Adipose tissue (tissue), 3 donors: Measurements from ENCODE around the gene MAGI1. TPM values are rescaled to one million over a fixed set of nuclear protein-coding genes. Genes with fewer than 3 reads are reported as not detected.

ENCODE experiments used
- H3K27ac ChIP-seq: one replicate; pipeline ENCODE4 v1.5.1; 2013; ENCODE audit warnings: low read depth, low read length
- WGBS, 3 donors: extraction: QIAGEN DNeasy Blood & Tissue Kit; methylation state at CpG; one replicate each; pipeline ENCODE4 v1.1.7; 2013; 5-methylcytosine and 5-hydroxymethylcytosine counted together
- polyA plus RNA-seq, 3 donors: library from polyadenylated mRNA; stranded (reverse); fragments of 200-250 nt; gene quantifications; one replicate each; pipeline ENCODE4 v1.2.3, GENCODE V29; 2013
- donor health status: healthy with polysubstance abuse.
- donor health status: Bipolar disorder and iron deficiency.
- donor health status: healthy.

Gene MAGI1
- polyA plus RNA-seq, 3 donors = 8.8 to 10.5 (median 10.4) TPM

DNA sequence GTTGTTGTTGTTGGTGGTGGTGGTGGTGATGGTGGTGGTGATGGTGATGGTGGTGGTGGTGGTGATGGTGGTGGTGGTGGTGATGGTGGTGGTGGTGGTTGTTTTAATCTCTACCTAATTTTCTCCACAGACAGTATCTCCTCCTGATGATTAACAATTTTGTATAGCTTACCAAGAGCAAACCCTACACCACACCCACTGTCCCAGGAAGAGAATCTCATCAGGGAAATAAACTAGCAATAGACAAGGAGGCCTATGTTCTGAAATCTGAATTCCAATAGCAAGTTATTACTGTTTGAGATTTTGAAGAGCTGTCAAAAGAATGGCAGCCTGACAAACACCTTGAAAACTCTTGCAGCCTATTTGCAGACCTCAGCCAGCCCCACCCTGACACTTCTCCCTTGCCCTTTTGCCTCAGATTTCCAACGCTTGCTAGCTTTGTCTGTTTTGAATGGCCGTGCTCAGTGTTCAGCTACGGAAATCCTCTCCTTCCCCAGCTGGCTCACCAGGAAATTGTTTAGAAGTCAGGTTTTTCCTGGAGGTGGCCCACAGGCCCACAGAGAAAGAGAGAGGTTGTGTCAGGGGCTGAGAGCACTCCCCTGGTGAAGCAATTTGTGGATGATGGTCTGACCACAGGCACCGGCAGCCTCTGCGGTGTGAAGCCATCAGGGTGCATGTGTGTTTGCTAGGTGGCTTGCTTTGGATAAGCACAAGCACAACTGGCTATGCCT is 101.6 kb downstream of the MAGI1 start:
- no peak overlapping the region for H3K27ac ChIP-seq

DNA sequence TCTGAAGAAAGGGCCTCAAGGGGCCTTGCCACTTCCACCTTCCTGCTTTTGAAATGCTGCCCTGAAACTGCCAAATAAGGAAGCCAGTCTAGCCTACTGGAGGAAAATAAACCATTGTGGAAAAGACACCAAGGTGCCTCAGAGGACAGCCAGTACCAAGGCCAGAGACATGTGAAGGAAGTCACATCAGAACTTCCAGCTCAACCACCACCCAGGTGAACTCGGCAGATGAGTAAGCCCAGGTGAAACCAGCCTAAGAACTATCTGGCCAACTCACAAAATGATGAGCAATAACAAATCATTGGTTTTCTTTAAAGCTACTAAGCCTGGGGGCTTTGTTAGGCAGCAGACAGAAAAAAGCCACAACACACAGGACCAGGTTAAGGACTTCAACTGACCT is 103.0 kb downstream of the MAGI1 start:
- 83 to 93% (median 84%) methylated on average over 1 of the region's 1 CpG for WGBS, 3 donors
- no peak overlapping the region for H3K27ac ChIP-seq

More for the DNA sequence above, 101.6 kb downstream of the MAGI1 start:
- WGBS, 3 donors = 36 to 74% (median 37%) methylated on average over 5 of the region's 5 CpGs

DNA sequence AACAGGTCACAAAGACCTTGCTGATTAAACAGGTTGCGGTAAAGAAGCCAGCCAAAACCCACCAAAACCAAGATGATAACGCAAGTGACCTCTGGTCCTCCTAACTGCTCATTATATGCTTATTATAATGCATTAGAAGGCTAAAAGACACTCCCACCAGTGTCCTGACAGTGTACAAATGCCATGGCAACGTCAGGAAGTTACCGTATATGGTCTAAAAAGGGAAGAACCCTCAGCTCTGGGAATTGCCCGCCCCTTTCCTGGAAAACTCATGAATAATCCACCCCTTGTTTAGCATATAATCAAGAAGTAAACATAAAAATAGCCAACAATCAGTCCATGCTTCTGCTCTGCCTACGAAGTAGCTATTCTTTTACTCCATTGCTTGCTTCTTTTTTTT is 108.1 kb downstream of the MAGI1 start:
- H3K27ac ChIP-seq = no peak overlapping the region
- WGBS, 3 donors = 88 to 94% (median 93%) methylated on average over 6 of the region's 6 CpGs

DNA sequence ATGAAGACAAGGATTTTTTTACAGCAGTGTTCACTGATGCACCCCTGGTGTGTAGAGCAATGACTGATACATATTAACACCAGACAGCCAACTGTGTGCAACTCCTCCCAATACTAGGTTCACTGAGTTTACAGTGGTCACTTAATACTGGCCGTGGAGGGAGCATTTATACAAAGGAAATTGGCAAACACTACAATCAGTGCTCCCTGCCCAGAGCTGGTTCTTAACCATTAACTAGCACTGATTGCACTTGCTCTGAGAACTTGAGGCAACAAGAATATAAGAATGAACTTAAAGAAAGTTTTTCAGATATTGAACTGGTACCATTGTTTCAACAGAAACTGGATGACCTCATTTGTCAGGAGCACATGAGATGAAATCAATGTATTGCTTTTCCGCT is 110.6 kb downstream of the MAGI1 start:
- no peak overlapping the region for H3K27ac ChIP-seq
- 45 to 73% (median 61%) methylated on average over 2 of the region's 2 CpGs for WGBS, 3 donors

- 93 to 100% (median 94%) methylated on average over 1 of the region's 1 CpG for WGBS, 3 donors
These were observed 111.1 kb downstream of the MAGI1 start for GRCh38 chr3:65927576-65927975.

GRCh38 chr3:65925254-65925954 is 113.3 kb downstream of the MAGI1 start:
- WGBS, 3 donors = 62 to 83% (median 81%) methylated on average over 3 of the region's 3 CpGs
- no peak overlapping the region for H3K27ac ChIP-seq

More at GRCh38 chr3:65927576-65927975, 111.1 kb downstream of the MAGI1 start:
- no peak overlapping the region for H3K27ac ChIP-seq

DNA sequence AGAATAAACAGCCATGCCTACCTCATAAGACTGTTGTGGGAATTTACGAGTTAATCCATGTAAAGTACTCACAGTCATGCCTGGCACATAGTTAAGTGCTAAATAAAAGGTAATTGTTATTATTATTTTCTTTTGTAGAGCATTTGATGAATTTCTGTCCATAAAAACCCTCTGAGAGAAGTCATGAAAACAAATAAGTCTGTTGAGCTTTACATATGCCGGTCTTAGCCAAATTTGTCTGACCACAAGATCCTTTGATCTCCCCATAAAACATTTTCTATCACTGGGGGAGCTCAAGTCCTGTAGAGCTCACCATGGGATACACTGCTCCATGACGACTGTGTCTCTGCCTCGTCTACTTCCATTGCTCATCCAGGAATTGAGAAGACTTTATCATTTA is 114.0 kb downstream of the MAGI1 start:
- no peak overlapping the region for H3K27ac ChIP-seq

GRCh38 chr3:65922441-65922840 is 116.3 kb downstream of the MAGI1 start:
- WGBS, 3 donors = 93 to 100% (median 93%) methylated on average over 2 of the region's 2 CpGs
- H3K27ac ChIP-seq = no peak overlapping the region

More for the DNA sequence above, 114.0 kb downstream of the MAGI1 start:
- WGBS, 3 donors = 74 to 81% (median 77%) methylated on average over 4 of the region's 4 CpGs

DNA sequence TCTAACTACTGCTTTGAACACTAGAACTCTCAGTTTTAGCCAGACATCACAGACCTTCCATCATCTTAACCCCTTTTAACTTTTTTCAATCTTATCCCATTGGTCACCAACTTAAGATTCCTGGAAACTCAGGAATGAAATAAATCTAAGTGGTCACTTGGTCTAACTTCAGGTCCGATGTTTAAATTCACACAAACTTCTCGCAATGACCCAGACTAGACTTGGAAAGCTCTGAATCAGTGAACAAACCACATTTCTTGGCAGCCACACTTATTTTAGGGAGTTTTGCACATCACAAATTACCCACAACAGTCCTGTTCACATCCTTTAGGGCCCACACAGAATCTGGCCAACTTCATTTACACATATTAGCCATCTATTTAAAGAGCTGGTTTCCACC is 118.9 kb downstream of the MAGI1 start:
- no peak overlapping the region for H3K27ac ChIP-seq
- 62 to 77% (median 62%) methylated on average over 2 of the region's 2 CpGs for WGBS, 3 donors

GRCh38 chr3:65915477-65915876 is 123.2 kb downstream of the MAGI1 start:
- WGBS, 3 donors = 41 to 83% (median 53%) methylated on average over 2 of the region's 2 CpGs

GRCh38 chr3:65914740-65915367 is 123.9 kb downstream of the MAGI1 start:
- H3K27ac ChIP-seq = no peak overlapping the region
- WGBS, 3 donors = 68 to 90% (median 69%) methylated on average over 3 of the region's 3 CpGs

More at GRCh38 chr3:65915477-65915876, 123.2 kb downstream of the MAGI1 start:
- H3K27ac ChIP-seq = no peak overlapping the region

GRCh38 chr3:65914032-65914739 is 124.5 kb downstream of the MAGI1 start:
- no peak overlapping the region for H3K27ac ChIP-seq
- 74 to 86% (median 77%) methylated on average over 5 of the region's 5 CpGs for WGBS, 3 donors

GRCh38 chr3:65912647-65913046 is 126.1 kb downstream of the MAGI1 start:
- 94 to 100% (median 96%) methylated on average over 1 of the region's 1 CpG for WGBS, 3 donors
- H3K27ac ChIP-seq = no peak overlapping the region

GRCh38 chr3:65908588-65908987 is 130.1 kb downstream of the MAGI1 start:
- H3K27ac ChIP-seq = no peak overlapping the region
- 79 to 86% (median 86%) methylated on average over 4 of the region's 4 CpGs for WGBS, 3 donors

DNA sequence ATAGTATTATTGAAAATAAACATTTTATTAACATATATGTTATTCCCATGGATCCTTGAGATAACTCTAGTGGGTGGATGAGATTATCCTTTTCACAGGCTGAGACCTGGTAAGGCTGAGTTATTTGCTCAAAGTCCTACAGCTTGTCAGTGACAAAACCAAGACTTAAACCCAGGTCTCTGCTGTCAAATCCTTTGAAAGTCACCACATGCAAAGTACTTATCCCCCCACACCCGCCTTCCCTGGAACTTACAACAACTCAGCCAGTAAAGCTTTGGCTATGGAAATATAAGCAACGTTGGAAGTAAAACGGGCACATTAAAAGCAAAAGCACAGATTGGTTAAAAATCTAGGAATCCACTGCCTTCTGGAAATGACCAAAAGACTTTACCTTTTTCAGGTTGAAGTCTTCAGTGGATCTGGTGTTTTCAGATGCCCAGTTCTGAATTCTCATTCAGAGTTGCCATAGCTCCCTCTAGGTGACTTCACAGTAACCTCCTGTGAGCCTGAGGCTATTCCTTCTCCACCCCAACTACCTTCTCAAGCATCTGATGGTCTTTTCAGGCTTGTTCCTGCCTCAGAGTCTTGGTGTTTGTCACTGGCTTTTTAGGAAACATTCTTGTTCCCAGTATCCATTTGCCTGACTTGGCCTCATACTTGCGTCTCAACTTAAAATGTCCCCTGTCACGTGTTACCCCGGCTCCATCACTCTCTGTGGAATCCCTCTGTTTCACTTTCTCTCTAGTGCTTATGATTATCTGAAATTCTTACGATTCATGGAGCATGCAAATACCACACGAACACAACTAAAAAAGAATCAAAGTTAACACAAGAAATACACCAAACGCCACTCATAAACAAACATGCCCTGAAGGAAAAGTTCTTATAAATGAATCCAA is 131.2 kb downstream of the MAGI1 start:
- WGBS, 3 donors = 87 to 93% (median 89%) methylated on average over 9 of the region's 9 CpGs
- H3K27ac ChIP-seq = no peak overlapping the region

DNA sequence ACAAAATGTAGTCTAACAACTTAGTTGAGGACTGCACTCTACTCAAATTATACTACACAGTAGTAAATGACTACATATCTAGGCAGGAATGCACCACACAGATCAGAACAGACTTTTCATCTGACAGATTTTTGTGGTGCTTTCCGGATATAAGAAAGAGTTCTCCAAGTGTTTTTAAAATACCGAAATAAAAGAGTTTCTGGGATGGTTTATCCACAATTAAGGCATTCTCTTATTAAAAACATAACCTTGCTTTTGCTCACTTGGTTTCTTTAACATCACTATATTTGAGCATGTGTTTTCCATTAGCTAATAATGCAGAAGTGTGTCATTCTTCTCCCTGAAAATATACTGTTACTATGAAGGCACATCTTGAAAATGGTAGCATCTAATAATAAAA is 132.9 kb downstream of the MAGI1 start:
- H3K27ac ChIP-seq = no peak overlapping the region
- WGBS, 3 donors = 79 to 91% (median 86%) methylated on average over 2 of the region's 2 CpGs

DNA sequence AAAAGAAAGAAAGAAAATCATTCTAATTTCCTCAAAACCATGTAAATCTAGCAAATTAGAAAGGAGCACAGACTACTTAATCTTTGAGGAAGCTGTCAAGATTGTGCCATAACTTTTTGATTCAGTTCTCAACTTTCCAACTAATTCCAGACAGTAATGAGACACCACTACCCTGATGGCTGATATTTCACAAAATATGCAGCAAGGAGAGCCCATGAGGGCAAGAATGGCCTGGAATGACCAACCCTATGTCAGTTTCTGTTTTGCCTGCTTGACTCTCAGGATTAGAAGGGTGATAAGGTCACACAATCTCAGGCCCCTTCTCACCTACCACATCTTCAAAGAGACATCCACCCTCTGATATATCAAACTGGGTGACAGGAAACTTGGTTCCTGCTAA is 134.7 kb downstream of the MAGI1 start:
- H3K27ac ChIP-seq = no peak overlapping the region

DNA sequence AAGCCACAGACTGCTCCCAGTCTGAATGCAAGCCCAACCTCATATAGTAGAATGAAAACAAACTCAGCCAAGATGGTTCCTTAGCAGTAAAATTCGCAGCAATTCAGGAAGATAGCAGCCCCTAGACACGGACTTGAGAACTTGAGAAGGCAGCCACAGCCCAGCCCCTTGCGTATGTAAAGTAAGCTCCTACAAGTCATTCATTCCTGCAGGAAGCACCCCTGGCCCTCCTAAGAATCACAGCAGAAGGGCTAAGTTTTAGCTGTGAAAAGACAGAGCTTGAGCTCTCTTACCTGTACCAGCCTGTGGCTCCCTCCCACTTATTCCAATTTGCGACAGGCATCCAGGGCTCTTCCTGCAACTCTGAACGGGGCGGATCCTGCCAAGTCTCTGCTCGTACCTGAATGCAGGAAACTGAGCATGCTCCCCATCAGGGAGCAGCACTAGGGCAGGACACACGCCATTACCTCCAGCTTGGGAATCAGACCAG is 136.4 kb downstream of the MAGI1 start:
- WGBS, 3 donors = 63 to 65% (median 64%) methylated on average over 8 of the region's 8 CpGs
- H3K27ac ChIP-seq = no peak overlapping the region
